Breast epithelium (tissue), 3 donors: ENCODE measurements around the gene NCK2.

ENCODE experiments used
- CTCF ChIP-seq, 3 donors: fragments of 450-650 bp; IDR thresholded peaks; one replicate each; pipeline ENCODE4 v1.5.1; 2016 to 2017; ENCODE audit warnings: antibody characterized with exemption in 3 of 3, mild to moderate bottlenecking in 3 of 3, moderate library complexity in 3 of 3
- POLR2A ChIP-seq: fragments of 450-650 bp; IDR thresholded peaks from one replicate; pipeline ENCODE4 v1.6.1; 2016; ENCODE audit warnings: antibody characterized with exemption, mild to moderate bottlenecking, moderate library complexity

- TF ChIP-seq CTCF (IDR thresholded peaks at IDR 0.05) (no peak), POLR2A (no peak)
Observed at GRCh38 chr2:105731511-105731910, 13.2 kb upstream of the NCK2 start.
